Stimulated activated CD8-positive, alpha-beta memory T cell treated with anti-CD3 and anti-CD28 coated beads, Interleukin-15, amount 100 ng/mL, for 24 hours (primary cell): Measurements from ENCODE around the gene AMER2.

Experiments
- DNase-seq: peaks from one replicate; pipeline ENCODE4 v3.0.0-alpha.2; 2020; ENCODE audit warnings: low read depth

Gene AMER2, protein sequence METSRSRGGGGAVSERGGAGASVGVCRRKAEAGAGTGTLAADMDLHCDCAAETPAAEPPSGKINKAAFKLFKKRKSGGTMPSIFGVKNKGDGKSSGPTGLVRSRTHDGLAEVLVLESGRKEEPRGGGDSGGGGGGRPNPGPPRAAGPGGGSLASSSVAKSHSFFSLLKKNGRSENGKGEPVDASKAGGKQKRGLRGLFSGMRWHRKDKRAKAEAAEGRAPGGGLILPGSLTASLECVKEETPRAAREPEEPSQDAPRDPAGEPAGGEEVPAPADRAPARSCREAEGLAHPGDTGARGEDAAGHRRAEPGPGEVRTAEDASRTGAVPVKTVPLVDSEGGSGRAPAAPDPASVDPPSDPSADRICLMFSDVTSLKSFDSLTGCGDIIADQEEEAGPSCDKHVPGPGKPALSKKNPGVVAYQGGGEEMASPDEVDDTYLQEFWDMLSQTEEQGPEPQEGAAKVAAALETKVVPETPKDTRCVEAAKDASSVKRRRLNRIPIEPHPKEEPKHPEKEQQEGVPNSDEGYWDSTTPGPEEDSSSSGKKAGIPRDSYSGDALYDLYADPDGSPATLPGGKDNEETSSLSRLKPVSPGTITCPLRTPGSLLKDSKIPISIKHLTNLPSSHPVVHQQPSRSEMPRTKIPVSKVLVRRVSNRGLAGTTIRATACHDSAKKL

DNA sequence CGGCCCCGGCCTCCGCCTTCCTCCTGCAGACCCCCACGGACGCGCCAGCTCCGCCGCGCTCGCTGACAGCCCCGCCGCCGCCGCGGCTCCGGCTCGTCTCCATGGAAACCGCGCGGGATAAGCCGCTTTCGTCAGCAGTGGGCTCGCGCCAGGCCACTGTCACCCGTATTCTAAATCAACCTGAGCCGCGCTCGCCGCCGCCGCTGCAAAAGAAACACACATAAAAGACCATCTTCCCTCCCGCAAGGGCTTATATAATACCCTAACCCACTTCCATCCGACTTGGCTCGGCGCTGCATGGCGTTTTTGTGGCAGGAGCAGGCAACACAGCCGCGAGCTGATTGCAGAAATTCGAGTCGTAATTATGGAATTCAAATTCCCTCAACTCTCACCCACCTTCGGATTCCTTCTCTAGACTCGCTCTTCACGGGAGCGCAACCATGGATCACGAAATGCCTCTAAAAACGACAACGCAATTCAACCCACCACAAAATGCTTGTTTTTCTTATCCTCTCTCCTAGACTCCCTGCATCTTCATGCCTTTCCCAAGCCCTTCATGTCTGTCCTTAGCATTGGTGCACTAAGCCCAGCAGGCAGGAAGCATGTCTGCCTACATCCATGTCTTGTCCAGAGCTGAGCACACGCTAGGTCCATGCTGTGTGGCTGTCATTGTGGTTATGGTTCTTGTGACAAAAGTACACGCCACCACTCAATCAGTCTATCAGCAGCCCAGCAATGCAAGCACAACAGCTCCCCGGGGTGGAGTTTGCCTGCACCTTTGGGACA, at the start of gene AMER2:
Gene AMER2, minus strand, starts transcription at position 772 of the 786 bp plus-strand sequence. Its CDS starts 669 bp downstream, at position 103.
- no peak for DNase-seq

DNA sequence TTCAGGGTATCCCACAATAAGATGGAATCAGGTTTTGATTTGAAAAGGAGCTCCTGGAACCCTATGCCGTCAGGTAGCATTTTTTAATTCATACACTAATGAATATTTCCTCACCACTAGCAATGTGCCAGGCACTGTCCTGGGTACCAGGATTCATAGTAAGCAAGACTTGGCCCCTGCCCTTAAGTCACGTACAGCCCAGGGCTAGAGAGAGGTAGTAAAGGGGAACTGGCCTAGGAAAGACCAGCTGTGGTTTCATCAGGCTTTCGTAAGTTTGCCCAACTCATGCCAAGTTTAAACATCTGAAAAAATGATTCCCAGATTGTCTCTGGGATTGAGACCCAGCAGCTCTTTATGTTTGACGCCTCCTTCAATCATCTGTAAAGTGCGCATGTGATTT, 45.9 kb upstream of the AMER2 start:
- DNase-seq, result no peak

DNA sequence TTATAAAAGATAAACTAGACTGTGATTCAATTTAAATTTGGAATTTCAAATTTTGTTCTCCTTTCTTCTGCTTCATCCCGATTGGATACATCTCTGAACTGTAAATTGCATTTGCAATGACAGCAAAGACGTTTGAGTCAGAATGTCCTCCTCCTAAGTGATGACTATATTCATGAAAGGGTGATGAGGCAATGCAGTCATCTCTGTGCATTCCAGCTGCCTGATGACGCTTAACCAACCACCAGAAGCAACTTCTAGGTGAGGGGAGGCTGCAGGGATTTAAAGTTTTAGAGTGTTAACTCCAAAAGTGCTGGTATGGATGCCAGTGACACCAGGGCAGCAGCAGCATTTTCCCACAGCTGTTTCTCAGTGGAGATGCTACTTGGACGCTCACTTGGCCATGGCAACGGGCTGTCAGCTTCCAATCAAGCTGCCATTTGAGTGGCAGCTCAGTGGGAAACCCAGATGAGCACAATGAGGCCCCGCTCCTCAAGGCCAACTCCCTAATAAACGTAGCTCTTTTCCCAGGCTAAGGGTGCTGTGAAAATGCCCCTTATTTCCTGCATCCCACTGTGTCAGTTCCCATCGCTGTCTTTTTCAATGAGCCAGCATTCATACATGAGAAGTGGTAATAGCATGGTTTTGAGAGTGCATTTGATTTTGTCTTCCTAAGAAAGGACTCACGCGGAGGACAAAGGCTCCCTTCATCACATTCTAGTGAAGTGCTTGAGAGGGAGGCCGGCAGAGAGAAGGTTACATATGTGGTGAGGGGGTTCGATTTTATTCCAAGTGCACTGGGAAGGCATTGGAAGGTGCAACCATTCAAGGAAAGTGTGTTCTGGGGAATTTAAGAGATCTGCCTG, 45.2 kb upstream of the AMER2 start:
- no peak for DNase-seq

DNA sequence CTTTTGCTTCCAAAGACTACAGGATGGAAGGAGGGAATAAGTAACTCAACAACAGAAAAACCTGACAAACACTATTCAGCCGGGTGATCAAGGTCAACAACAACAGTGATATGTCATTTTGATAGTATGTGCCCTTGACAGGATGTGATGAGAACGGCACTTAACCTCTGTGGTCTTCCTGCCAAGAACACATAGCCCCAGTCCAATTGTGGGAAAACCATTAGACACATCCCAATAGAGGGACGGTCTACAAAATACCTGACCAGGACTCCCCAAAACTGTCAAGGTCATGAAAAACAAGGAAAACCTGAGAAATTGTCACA, 43.1 kb upstream of the AMER2 start:
- no peak for DNase-seq

DNA sequence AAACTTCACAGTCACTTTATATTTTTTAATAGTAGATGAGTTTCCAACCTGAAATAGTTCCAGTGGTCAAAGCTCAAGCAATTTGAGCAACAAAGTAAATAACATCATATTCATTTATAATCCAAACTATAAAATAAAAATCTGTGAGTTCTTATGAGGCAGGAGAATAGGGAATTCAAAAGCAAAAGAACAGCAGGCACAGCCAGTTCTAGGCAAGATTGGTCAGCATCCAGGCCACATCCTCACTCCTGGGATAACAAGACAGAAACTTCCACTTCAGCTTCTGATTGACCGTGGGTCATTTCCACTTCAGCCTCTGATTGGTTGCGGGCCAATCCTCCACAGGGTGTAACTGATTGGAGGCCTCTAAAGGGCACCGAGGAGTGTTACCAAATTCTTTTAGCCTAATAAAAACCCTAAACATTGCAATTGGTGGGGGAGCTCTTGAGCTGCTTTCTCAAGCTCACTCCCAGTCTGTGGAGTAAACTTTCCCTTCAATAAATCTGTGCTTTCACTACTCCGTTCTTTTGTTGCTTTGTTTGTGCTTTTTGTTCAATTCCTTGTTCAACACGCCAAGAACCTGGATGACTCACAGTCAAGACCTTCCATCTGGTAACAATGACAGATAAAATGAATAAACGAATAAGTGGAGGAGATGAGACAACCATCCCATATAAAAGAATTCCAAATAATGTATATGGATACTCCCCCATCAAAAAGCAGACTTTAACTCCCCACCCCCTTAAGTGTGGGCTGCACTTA, 42.6 kb upstream of the AMER2 start:
- no peak for DNase-seq

DNA sequence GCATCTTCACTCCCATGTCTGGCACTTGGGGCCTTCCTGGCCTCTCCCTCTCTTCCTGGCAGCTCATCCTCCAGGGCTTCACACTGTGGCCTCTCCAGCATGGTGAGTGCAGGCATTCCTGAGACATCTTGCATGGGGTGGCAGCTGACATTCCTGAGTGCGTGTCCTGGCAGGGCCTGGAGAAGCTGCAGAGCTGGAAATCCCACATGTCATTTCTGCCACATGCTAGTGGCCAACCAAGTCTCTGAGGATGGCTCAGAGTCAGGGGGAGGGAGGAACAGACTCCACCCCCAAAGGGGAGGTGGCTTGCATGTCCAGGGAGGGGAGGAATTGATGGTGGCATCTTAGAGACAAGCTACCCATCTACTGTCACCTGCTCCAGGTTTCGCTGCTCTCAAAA, 41.6 kb upstream of the AMER2 start:
- no peak for DNase-seq

DNA sequence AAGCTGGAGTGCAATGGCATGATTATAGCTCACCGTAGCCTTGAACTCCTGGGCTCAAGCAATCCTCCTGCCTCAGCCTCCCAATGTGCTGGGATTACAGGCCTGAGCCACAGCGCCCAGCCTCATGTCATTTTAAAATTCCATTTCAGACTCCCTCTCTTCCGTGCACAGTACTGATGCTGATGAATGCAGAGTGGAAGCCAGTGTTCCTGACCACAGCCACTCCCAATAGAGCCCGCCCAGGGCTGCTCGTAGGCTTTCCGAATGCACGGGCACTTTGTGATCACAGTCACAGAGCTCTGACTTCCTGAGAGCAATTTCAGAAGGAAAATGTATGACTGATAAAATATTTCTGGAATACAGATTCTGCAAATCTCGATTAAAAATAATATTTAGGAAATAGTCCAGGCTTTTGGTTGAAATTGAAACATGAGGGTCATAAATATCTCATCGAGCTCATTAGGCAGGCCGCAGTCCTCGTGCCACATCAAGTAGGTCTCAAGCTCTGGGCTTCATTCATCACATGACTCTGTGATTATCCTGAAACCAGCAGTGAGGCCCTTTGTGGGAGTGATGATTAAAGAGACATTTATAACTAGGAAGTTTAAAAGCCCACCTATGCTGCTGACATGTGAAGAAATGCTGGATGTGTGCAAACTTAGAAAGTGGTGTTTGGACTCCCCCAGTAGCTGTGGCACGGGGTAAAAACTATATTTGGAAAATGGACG, 38.9 kb upstream of the AMER2 start:
- DNase-seq, result no peak

DNA sequence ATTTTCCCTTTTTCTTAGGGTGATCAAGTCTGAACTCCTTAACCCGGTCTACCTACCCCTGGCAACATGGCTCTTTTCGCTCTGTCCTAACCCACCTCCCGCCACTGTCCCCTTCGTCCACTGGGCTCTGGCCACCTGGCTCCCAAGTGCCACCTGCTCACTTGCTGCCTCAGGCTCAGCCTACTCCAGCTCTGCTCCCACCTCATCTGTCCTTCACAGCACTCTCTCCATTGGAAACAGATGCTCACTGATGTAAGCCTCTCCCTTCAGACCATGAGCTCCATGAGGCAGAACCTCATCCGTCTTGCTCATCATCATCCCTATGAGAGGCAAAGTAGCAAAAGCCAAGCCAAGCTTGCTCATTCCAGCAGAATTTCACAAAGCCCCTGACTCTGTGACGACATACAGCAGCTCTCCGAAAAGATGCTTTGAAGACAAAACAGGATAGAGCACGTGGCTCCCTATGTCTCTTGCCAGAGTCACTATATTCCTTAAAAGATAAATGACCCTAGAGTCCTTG, 35.3 kb upstream of the AMER2 start:
- DNase-seq, result no peak

DNA sequence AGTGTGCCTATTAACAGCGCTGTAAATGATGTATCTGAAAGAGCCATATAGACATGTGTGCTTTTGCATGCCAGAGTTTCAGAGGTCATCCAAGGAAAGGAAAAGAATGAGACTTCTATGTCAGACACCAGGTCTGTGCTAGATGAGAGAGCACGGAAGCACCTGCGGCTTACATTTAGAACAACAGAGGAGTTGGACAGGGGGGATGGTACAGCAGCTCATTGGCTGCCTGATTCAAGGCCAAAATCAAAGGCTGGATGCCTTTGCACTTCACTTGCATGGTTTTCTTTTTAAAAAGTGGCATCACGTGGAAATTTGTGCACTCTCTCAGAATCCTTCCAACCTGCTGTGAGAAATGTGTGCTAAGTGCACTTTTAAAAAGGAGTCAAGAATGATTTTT, 32.8 kb upstream of the AMER2 start:
- DNase-seq, result no peak

DNA sequence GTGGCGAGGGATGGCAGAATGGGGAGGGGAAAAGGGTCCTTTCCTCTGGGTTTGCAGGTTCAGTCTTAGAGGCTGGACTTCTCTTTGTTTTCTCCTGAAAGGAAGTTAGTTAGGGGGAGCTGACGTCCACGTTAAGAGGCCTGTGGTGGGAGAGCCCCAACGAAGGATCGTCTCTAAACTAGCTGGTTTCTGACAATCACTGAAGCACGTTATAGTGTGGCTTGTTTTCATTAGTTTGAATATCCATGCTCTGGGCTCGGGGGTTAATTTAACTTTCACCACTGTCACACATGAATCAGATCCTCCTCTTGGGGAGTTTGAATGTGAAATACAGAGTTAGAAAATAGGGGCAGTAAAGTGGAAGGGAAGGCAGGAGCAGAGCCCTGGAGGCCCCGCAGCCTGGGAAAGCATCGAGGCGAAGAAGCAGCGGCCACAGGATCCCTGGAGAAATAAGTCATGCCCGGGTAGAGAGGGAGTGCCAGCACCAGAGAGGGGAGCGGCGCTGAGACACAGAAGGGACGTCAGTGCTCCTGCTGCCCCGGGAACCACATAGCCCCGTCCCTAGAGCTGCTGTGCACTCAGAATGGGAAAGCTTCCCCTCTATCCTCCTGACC, 31.1 kb upstream of the AMER2 start:
- no peak for DNase-seq

DNA sequence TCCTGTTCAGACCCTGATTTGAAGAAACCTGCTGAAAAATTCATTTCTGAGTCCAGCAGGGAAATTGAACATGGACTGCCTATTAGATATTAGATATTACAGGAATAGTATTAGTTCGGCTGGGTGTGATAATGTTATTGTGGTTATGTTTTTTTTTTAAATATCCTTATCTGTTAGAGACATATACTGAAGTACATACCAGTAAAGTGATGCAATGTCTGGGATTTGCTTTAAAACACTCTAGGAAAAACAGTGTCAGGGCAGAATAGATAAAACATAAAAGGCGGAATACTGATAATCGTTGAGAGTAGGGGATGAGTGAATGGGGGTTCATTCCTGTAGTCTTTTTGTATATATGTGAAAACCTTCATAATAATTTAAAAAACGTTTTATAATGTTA, 28.7 kb upstream of the AMER2 start:
- DNase-seq, result no peak

DNA sequence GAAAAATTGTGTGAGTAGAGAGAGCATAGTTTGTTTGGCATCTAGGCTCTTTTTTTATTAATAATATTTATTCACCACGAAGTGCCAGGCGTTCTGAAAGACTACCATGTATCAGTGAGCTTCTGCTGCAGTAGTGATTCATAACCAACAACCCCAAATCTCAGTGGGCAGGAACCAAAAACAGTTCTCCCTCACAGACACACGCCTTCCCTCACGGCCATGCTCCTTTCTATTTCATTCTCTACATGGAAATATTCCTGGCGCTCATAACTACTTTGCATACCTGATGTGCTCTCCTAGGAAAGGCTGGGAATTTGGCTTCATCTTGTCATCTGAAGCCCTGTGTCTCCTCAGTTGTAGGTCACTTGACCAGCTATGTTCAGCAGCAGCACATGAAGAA, 26.6 kb upstream of the AMER2 start:
- DNase-seq, result no peak

DNA sequence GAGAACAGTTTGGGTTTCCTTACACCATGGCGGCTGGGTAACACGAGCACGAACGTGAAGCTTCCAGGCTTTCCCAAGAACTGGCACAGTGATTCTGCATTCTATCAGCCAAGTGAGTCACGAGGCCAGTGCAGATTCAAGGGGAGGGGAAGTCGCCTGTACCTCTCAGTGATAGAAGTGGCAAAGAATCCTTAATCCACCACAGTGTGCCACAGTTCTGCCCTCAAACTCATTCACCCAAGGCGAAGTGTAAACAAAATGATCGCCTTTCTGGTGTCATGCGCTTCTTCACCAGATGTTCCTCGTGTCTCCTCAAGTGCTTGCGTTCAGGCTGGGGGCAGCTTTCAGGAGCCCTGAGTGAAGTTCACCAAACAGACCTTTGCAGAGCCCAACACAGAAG, 24.9 kb upstream of the AMER2 start:
- no peak for DNase-seq

DNA sequence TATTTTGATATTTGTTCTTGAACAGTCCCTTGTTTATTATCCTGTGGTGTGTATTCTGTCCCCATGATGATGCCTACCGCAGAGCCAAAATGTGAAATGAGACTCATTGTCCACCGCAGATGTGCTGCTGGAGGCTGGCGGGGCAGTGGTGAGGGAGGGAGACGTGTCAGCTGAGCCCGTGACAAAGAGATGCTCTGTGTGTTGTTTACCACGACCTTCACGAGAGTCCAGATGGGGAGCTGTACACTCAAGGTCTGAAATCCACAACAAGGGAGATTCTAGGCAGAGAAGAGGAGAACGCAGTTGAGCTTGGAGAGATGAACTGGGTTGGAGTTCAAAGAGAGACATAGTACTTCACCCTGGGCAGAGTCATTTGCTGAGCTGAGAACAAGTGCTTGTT, 20.8 kb upstream of the AMER2 start:
- no peak for DNase-seq

DNA sequence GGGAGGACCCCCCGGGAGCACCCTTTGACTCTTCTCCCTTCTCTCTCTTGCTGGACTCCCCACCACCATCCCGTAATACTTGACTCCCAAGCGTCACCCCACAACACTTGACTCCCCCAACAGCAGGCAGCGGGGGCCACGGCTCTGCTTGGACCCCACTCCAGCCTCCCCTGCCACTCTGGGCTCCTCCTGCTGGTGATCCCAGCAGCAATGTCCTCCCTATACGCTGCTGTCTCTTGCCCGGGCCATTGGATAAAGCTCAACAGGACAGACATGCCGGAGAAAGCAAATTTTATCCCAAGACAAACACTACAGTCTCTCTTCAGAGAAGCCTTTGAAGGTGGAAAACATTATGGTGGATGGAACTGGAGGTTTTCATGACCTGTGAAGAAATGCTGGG, 20.4 kb upstream of the AMER2 start:
- DNase-seq, result no peak

DNA sequence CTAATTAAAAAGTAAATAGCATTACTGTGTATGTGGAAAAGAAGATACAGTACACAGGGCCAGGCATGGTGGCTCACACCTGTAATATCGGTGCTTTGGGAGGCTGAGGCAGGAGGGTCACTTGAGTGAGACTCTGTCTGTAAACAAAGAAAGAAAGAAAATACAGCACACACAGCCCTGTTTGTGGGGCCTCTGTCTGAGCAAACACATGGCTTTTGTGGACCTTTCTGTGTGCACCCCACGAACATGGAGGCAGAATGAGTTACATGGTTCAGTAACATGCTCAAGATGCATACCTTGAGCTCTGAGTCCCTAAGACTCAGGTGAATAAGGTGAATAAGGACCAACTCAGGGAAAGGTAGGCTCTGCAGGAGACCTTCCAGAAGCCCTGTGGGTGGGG, 20.0 kb upstream of the AMER2 start:
- DNase-seq, result no peak

DNA sequence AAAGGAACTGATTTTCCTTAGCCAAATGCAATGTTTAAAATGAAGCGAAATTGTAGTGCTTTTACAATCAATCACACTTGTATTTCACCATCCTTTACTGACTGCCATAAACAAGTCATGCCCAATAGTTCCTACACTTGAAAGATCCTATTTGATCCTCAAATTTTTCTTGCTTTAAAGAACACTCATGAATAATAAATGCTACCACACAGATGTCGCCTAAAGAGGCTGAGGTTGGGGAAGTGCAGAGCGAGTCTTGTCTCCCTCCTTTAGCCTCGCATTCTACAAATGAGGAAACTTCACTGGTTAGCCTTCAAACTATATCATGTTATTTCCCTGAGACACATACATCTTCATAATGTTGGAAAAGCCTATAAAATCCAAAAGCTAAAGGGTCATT, 18.7 kb upstream of the AMER2 start:
- DNase-seq, result no peak

DNA sequence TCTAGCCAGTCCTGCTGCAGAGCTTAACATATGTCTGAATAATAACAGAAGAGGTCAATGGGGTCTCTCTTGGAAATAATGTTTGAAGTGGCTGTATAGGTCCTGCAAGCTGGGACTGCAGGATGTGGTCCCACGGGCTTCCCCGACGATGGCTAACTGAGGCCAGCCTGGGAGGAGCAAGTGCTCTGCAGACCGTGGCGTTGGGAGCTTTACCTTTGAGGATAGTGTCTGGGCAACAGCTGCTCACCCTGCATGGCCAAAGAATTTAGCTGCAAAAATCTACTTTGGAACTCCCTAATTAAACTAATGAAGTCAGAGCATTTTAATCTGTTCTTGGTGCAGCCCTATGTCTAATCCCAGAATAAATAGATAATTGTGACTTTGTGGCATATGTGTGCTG, 18.2 kb upstream of the AMER2 start:
- no peak for DNase-seq

DNA sequence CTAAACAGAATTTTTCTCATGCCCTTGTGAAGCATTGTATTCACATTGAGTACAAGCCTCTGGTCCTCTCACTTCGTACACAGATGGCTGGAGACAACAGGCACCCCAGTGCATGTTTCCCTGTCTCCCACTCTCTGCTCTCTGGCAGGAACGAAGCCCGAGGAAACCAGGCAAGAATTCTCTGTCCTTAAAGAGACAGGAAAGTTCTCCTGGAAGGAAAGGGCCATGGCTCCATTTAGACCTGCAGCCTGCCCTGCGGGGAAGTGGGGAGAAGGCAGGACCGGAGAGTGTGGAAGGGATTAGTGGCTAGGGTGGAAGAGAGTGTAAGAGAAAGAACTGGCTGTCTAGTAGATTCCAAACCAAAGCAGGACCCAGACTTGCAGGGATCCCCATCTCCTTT, 15.5 kb upstream of the AMER2 start:
- no peak for DNase-seq

DNA sequence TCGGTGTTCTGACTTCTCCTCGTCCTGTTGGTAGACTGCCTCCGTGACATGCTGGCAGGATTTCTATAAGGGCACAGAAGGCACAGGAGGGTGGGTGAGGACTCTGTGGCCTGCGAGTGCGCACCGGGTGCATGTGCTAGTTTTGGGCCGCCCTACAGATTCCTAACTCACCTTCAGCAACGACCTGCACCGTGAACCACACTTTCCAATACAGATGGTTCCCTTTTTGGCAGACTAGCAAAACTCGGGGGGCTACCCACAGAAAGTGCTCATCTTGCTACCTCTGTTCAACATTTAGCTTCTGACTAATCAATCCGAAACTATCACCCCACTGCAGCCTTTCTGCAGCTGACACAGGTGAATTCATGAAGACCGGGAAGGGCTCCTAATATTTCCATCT, 14.1 kb upstream of the AMER2 start:
- DNase-seq, result no peak
